DND-41 (cell line): ENCODE data around the gene MIOS.

Experiments used
- ATAC-seq: fragments of 200-7000 bp; cut with Tn5 transposase; 3 replicates; pipeline ENCODE4 v1.9.1; 2021; ENCODE audit warnings: low read depth; ENCODE audit not compliant: insufficient read depth
- DNase-seq: peaks from one replicate; pipeline ENCODE4 v3.0.0-alpha.2; 2020
- H2AFZ ChIP-seq: 2 replicates; pipeline ENCODE4 v1.6.0; 2012; ENCODE audit warnings: low read depth, low read length
- H3K27ac ChIP-seq: 2 replicates; pipeline ENCODE4 v1.5.1; 2012; ENCODE audit warnings: low read length, inconsistent platforms
- H3K27me3 ChIP-seq: fragments of 200-600 bp; sonication (generic); 2 replicates; pipeline ENCODE4 v1.6.0; 2012; ENCODE audit warnings: low read length, mild to moderate bottlenecking, inconsistent platforms; ENCODE audit not compliant: insufficient read depth, poor library complexity
- H3K36me3 ChIP-seq: 2 replicates; pipeline ENCODE4 v1.5.1; 2012; ENCODE audit warnings: low read length, inconsistent platforms; ENCODE audit not compliant: insufficient read depth
- H3K4me1 ChIP-seq: 2 replicates; pipeline ENCODE4 v1.5.1; 2012; ENCODE audit warnings: mild to moderate bottlenecking, low read length; ENCODE audit not compliant: insufficient read depth
- H3K4me2 ChIP-seq: 2 replicates; pipeline ENCODE4 v1.6.0; 2012; ENCODE audit warnings: mild to moderate bottlenecking, moderate library complexity, low read length, inconsistent platforms; ENCODE audit not compliant: insufficient read depth
- H3K4me3 ChIP-seq, 2 experiments: fragments of 200-600 bp in 1 of 2; shearing (Covaris generic) in 1 of 2; 2 replicates each; pipeline ENCODE4 v1.5.1; 2012 to 2016; ENCODE audit warnings: inconsistent platforms in 2 of 2, low read length in 2 of 2, mild to moderate bottlenecking in 2 of 2, low read depth in 1 of 2, moderate library complexity in 1 of 2
- H3K79me2 ChIP-seq: 2 replicates; pipeline ENCODE4 v1.6.0; 2012; ENCODE audit warnings: low read length, inconsistent platforms; ENCODE audit not compliant: insufficient read depth
- H3K9ac ChIP-seq: 2 replicates; pipeline ENCODE4 v1.6.0; 2012; ENCODE audit warnings: low read depth, mild to moderate bottlenecking, inconsistent platforms, low read length, moderate library complexity
- H3K9me3 ChIP-seq: 2 replicates; pipeline ENCODE4 v1.5.1; 2012; ENCODE audit warnings: low read length, moderate library complexity, mild to moderate bottlenecking, inconsistent platforms; ENCODE audit not compliant: insufficient read depth, severe bottlenecking
- H4K20me1 ChIP-seq: 2 replicates; pipeline ENCODE4 v1.6.0; 2012; ENCODE audit warnings: low read length; ENCODE audit not compliant: insufficient read depth
- CTCF ChIP-seq: IDR thresholded peaks from 2 replicates; pipeline ENCODE4 v1.5.1; 2012; ENCODE audit warnings: borderline replicate concordance, low read length, moderate library complexity, mild to moderate bottlenecking; ENCODE audit not compliant: poor library complexity, severe bottlenecking; ENCODE audit errors: extremely low read depth
- EZH2 ChIP-seq: IDR thresholded peaks from 3 replicates; pipeline ENCODE4 v1.6.1; 2012; ENCODE audit warnings: borderline replicate concordance, low read depth, mild to moderate bottlenecking, moderate library complexity, low read length, inconsistent platforms; ENCODE audit not compliant: severe bottlenecking

MIOS gene

GRCh38 chr7:7539152-7539551 is 27.5 kb upstream of the MIOS start:
- Histone ChIP-seq H3K9me3 (no peaks in the 10 kb centered on the region), H3K36me3 (no peaks in the 10 kb centered on the region), H3K27ac (no peak overlapping the region), H3K4me3 (no peak overlapping the region), H2AFZ (no peak overlapping the region), H3K9ac (no peak overlapping the region), H3K79me2 (no peaks in the 10 kb centered on the region), H3K4me1 (no peaks in the 10 kb centered on the region), H3K4me2 (no peak overlapping the region), H4K20me1 (no peaks in the 10 kb centered on the region), H3K27me3 (peaks cover 16% of the 10 kb centered on the region)
- TF ChIP-seq CTCF (no peak), EZH2 (no peak)
- DNase-seq: no peak
- ATAC-seq: no peak

GRCh38 chr7:7539711-7540110 is 27.0 kb upstream of the MIOS start:
- Histone ChIP-seq H3K9ac (no peak overlapping the region), H3K4me1 (no peaks in the 10 kb centered on the region), H4K20me1 (no peaks in the 10 kb centered on the region), H3K4me3 (no peak overlapping the region), H3K4me2 (no peak overlapping the region), H2AFZ (no peak overlapping the region), H3K9me3 (no peaks in the 10 kb centered on the region), H3K27me3 (peaks cover 16% of the 10 kb centered on the region), H3K79me2 (no peaks in the 10 kb centered on the region), H3K27ac (no peak overlapping the region), H3K36me3 (no peaks in the 10 kb centered on the region)
- no peak for ATAC-seq
- no peak for DNase-seq
- TF ChIP-seq EZH2 (no peak), CTCF (no peak)

- Histone ChIP-seq H3K27me3 (peaks cover 12% of the 10 kb centered on the region), H3K4me2 (no peak overlapping the region), H3K9ac (no peak overlapping the region), H3K9me3 (no peaks in the 10 kb centered on the region), H4K20me1 (no peaks in the 10 kb centered on the region), H3K4me3 (no peak overlapping the region), H3K27ac (no peak overlapping the region), H3K79me2 (no peaks in the 10 kb centered on the region), H3K36me3 (no peaks in the 10 kb centered on the region), H2AFZ (no peak overlapping the region), H3K4me1 (no peaks in the 10 kb centered on the region)
- ATAC-seq: no peak
- no peak for TF ChIP-seq CTCF
- no peak for TF ChIP-seq EZH2
- no peak for DNase-seq
Observed at GRCh38 chr7:7542251-7542835, 24.3 kb upstream of the MIOS start.

GRCh38 chr7:7548407-7548806 is 18.3 kb upstream of the MIOS start:
- H3K79me2 ChIP-seq: no peaks in the 10 kb centered on the region
- no peak overlapping the region for H3K9ac ChIP-seq
- H3K4me1 ChIP-seq: no peaks in the 10 kb centered on the region
- no peaks in the 10 kb centered on the region for H3K36me3 ChIP-seq
- H4K20me1 ChIP-seq: no peaks in the 10 kb centered on the region
- no peak overlapping the region for H3K27ac ChIP-seq
- H3K4me3 ChIP-seq: no peak overlapping the region
- ATAC-seq (no peak), DNase-seq (no peak)
- no peak overlapping the region for H3K4me2 ChIP-seq
- no peak overlapping the region for H2AFZ ChIP-seq
- H3K27me3 ChIP-seq: no peaks in the 10 kb centered on the region
- no peaks in the 10 kb centered on the region for H3K9me3 ChIP-seq
- TF ChIP-seq EZH2 (no peak), CTCF (no peak)
